CD4-positive, alpha-beta T cell treated with Interleukin-4 for 4 hours (primary cell): Measurements from ENCODE around the gene KRTAP16-1.
"Not testable (repeated sequence)": the region's sequence is repeated elsewhere in the genome, so short reads cannot be mapped to it uniquely, and the experiment has no call there.

ENCODE experiments used
- DNase-seq: peaks from one replicate; pipeline ENCODE4 v3.0.0-alpha.2; 2020

Gene KRTAP16-1, protein sequence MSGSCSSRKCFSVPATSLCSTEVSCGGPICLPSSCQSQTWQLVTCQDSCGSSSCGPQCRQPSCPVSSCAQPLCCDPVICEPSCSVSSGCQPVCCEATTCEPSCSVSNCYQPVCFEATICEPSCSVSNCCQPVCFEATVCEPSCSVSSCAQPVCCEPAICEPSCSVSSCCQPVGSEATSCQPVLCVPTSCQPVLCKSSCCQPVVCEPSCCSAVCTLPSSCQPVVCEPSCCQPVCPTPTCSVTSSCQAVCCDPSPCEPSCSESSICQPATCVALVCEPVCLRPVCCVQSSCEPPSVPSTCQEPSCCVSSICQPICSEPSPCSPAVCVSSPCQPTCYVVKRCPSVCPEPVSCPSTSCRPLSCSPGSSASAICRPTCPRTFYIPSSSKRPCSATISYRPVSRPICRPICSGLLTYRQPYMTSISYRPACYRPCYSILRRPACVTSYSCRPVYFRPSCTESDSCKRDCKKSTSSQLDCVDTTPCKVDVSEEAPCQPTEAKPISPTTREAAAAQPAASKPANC

DNA sequence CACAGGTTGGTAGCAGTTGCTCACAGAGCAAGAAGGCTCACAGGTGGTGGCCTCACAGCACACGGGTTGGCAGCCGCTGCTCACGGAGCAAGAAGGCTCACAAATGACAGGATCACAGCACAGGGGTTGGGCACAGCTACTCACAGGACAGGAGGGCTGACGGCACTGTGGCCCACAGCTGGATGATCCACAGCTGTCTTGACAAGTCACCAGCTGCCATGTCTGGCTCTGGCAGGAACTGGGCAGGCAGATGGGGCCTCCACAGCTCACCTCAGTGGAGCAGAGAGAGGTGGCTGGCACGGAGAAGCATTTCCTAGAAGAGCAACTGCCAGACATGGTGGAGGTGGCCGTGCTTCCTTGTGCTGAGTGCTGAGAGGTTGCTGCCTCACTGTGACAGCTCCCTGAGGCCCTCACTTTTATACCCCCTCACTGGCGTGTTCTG is at the start of gene KRTAP16-1:
Gene KRTAP16-1 (minus strand): TSS at position 392 of the 442 bp plus-strand sequence. CDS start 56 bp downstream, at position 336.
- DNase-seq: peak; percentile 70

DNA sequence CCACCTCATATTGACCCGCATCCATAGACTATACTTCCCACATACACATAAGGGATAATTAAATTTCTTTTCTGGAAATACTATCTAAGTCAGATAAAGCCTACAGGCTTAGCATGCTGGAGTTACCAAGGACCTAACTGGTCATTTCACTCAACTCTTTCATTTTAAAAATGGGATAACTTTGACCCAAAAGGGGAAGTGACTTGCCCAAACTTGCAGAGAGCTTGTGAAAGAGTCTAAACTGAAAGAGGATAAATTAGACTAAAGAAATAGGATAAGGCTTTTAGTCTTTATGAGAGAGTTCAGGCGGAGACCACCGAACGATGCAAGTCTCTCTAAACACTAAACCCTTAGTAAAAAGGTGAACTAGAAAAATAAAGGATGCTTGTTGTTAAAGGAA is 45.4 kb upstream of the KRTAP16-1 start:
- no peak for DNase-seq

DNA sequence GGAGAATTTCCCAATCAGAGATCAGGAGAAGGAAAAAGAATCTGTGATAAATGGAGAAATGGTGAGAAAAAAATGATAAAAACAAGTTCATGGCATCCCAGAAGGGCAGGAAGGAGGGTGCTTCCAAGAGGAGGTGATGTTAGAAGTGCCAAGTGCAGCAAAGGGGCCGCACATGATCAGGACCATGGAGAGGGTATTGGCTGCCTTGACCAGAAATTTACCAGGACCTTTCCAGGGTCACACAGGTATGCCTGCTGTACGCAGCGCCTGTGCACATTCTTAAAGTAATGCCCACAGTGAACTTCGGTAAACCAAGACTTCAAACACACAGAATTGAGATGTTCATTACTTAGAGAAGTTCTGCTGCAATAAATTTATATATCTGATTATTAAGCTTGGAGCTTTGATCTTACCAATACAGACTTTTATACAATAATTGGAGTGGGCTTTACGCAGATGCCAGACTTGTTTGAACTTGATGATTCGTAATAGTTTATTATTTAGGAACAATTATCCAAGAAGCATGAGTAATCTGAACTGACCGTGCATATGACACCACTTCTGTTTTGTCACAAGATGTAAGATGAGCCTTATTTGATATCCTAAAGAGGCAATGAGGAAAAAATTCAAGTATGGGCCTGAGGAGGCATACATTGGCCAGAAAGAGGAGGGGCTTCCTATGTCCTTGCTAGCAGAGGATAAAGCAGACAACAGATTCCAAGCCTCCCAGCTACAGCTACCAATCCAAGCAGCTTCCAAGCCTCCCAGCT is 43.7 kb upstream of the KRTAP16-1 start:
- DNase-seq: no peak

DNA sequence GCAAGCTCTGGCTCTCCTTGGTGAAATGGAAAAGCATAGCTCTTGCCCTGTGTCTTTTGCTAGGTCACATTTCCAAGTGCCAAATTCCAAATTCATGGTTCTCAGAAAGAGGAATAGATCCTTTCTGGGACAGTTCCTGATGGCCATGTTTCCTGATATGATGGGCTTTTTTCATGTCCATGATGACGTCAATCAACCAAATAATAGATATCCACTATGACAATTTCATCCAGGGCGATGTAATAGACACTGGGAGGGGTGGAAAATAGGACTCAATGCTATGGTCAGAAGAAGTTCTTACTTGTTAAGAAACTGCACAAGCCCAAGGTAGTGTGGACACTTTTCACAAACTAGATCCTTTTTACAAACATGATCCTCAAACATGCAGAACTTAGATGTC is 42.1 kb upstream of the KRTAP16-1 start:
- DNase-seq: no peak

DNA sequence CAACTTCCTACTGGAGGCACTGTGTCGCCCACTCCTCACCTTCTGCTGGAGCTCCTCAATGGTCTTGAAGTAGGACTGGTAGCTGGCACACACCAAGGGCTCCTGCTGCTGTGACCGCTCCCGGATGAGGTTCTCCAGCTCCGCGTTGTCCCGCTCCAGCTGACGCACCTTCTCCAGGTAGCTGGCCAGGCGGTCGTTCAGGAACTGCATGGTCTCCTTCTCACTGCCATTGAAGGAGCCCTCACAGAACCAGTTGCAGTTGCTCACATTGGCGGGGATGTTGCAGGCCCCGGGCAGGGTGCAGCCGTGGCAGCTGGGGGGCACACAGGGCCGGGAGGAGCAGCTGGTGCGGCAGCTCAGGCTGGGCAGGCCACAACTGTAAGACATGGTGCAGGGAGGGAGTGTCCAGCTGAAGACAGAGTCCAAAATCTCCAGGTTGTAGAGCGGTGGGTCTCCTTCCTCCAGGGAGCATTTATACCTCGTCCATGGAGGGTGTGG is 41.3 kb upstream of the KRTAP16-1 start, which contains the start of gene KRT33A:
Gene KRT33A (minus strand): TSS at position 448 of the 498 bp plus-strand sequence. CDS start 61 bp downstream, at position 387.
- not testable (repeated sequence) for DNase-seq

DNA sequence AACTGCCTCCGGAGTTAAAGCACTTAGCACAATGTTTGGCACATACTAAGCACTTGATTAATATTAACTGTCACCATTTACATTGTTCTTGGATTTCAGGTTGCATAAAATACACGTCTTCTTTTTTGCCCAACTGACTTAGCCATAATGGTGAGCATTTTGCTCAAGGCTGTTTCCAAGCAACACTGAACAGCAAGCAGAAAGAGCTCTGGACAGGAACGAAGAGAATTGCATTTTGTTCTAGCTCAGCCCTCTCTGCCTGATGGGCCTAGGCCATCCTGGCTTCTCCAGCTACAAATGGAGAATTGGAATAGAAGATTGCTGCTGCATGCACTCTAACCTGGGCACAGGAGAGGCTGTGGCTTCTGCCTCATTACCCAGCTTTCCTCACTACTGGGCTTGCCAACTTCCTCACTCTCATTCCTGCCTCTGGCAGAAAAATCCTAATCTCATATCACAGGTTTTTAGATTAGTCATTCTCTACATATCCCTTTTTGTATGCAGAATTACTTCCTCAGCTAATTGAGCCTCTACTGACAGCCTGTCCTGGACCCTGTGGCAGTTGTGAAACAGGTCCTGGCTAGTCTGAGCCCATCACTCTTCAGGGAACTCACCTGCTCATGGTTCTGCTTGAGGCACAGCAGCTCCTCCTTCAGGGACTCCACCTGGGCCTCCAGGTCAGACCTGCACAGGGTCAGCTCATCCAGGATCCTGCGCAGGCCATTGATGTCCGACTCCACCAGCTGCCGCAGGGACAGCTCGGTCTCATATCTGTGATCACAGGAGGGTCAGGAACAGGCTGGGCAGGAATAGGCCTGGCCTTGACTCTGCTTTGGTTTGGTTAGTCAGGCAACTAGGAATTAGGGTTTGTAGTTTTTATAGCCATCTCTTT is 39.0 kb upstream of the KRTAP16-1 start:
- DNase-seq: no peak

DNA sequence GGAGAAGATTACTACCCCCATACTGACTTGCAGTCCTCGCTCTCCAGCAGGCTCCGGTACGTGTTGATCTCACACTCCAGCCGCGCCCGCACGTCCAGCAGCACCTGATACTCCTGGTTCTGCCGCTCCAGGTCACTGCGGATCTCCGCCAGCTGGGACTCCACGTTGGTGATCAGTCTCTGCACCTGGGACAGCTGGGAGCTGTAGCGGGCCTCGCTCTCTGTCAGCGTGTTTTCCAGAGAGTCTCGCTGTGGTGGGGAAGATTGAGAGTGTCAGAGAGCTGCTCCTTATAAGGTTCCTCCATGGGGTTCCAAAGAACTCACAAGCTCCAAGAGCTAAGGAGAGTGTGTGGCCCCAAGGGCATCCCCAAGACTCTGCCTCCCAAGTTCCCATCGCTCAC is 37.3 kb upstream of the KRTAP16-1 start:
- not testable (repeated sequence) for DNase-seq

DNA sequence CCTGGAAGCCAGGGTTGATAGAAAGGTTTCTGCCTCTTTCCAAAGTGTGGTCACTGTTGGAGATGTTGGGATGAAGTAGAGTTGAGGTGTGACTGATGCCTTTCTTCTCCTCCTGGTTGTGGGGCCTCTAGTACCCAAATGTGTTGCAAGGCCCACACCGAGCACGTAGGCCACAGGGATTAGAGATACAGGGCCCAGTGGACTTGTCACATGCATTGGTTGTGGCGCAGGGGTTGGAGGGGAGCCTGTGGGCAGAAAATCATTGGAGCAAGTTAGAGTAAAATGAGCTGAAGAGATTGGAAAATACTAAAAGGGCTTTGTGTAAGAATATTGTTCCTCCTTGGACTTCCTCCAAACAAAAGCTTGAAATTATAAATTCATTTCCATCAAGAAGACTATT is 36.9 kb upstream of the KRTAP16-1 start:
- no peak for DNase-seq

DNA sequence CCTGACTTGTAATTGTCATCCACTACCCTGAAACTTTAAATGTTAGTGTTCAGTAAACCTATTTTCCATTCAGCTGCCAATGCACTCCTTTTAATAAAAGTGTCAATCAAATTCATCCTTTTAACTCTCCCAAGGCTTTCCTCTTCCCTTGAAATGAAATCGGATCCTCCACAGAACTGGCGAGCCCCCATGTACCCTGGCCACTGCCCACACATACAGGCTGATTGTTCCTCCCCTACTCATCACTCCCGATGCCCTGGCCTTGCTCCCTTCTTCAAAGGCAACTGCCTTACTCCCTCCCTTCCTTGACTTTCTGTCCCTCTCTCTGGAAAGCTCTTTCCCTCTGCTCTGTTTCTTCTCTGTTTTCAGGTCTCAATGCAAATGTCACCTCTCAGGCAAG is 33.9 kb upstream of the KRTAP16-1 start:
- DNase-seq: no peak

DNA sequence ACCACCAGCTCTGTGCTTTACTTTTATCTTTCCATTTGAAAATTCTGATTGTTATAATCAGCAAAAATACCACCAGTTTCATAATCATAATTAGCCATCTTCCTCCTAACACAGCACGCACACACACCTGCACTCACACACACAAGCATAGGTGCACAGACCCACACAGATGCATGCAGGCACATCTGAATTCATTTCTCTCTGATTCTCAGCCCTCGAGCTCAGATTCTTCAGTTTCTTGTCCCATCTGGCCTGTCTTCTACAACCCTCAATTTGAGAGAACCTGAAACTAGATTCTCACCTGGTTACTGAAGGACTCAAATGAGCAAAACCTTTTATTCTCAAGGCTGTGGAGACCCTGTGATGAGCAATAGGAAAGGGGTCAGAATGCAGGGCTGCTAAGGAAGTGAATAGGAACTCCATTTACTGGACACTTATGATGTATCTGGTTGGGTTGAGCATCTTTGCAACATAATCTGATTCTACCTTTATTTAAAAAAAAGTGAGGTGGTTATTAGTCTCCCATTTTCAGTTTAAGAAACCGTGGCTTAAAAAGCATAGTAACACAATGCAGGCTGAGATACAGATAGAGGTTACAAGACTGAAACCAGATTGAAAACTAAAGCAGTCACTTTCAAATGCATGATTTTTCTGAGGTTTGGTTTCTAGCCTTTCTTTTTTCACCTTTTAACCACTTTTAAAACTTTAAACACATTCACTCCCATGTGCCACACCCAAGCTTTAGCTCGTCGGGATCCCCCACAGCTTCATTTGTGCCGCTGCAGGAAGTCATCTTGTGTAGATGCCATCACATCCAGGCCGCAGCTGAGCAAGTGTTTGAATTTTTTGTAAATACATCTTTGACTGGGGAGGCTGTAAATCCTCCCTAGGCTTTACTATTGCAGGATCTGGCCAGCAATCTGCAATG is 32.1 kb upstream of the KRTAP16-1 start:
- DNase-seq: peak; percentile 87

DNA sequence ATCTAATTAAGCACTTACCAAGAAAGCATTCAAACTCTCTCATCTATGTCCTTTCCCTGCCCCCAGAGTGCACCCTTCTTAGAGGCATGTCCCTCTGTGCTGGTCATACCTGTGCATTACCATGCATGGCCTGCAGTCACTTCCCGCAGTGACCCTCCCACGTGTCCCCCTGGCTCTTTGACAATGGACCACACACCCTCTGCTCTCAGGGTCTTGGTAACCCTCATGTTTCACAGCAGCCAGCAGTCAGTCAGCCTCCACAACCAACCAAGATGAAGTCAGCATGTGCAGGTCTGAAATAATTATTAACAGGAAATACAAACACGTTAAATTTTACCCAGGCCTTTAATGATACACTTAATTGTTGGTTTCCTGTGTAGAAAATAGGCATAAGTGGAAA is 31.4 kb upstream of the KRTAP16-1 start:
- DNase-seq: no peak

DNA sequence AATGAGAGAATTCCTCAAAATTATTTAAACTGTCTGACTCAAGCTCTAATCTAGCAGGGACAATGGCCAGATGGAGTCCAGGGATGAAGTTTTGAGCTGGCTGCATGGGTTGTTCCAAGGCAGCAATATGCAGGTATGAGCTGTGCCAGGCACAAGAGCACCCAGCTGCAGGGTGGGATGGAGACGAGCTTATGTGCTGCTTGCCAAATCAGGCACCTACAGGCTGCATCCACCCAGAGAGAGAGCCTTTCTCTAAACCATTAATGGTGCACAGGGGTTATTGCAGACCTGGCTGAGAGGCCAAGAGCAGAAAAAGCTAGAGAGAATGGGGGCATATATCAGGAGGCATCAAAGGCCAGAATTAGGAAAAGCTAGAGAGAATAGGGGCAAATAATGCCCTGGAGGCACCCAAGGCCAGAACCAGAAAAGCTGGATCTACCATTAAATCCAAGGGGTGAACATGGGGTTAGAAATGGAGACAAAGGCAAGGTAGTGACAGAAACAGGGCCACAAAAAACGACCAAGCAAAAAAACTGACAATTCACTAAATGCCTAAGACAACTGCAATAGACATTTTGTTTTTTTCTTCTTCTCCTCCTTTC is 30.6 kb upstream of the KRTAP16-1 start:
- DNase-seq: no peak

DNA sequence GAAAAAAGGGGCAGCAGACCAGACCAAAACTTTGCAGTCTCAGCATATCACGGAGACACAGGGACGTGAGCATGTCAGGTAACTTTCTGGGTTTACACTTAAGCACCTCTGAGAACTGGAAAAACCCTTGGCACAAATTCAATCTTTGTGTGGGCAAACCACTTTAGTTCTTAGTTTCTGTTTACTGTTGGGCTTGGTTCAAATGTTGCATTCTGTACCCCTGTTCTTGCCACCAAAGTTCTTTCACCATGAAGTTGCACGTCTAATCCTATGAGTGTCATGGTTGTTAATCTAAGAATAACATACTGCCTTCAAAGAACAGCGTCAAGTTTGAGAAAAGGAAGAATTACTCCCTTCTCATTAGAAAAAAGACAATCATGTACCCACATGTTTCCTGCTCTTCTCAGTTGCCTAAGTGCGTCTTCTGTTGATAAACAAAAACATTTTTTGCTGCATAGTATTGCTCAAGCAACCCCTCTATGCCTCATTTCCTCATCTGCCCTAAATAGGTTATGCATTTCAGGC is 29.9 kb upstream of the KRTAP16-1 start:
- peak; percentile 90 for DNase-seq

DNA sequence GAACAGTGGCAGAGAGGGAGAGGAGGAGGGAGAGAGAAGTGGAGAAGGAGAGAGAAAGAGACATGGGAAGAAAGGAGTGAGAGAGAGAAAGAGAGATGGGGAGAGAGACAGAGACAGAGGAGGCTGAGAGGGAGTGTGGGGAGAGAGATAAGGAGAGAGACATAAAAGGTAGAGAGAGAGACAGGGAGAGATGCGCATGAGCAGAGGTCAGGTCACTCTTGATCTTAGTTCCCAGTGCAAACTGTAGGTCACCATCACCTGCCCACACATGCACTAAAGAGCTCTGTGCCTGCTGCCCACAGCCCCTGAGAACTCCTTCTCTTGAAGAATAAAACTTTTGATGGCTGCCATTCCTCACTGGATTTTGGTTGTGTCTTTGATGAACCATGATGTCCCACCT is 26.6 kb upstream of the KRTAP16-1 start:
- no peak for DNase-seq

DNA sequence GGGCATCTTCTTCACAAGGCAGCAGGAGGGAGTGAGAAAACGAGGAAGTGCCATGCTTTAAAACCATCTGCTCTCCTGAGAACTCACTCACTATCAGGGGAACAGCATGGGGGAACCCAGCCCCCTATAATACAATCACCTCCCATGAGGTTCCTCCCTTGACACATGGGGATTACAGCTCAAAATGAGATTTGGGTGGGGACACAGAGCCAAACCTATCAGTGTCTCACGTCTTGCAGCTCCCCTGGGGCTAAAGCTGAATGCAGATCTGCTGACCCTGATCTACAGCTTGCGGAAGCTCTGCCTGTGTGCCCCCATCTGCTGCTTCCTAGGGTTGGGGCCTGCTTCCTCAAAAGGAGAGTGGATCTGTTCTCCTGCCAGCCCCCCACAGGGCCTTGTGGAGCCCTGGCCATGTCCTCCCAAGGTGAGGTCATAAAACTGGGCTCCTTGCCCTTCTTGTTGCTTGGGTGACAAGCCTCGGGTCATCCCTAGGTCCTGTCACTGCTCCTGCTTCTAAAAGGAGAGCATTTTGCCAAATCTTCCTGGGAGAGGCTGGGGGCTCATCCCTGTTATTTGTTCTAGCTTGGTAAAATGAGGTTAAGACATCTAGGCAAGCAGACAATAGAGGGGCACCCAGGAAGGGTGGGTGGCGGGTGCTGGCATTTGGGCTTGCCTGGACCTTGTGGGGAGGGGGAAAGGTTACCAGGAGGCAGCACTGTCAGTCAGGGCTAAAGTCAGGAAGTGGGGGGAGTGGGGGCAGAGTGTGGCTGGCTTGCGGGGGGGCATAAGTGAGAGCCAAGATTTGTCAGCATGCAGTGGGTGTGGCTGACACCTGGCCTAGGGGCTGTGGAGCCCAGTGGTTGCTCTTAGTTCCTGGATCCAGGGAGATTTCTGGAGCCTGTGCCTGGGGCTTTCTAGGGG is 25.5 kb upstream of the KRTAP16-1 start:
- peak; percentile 12 for DNase-seq

DNA sequence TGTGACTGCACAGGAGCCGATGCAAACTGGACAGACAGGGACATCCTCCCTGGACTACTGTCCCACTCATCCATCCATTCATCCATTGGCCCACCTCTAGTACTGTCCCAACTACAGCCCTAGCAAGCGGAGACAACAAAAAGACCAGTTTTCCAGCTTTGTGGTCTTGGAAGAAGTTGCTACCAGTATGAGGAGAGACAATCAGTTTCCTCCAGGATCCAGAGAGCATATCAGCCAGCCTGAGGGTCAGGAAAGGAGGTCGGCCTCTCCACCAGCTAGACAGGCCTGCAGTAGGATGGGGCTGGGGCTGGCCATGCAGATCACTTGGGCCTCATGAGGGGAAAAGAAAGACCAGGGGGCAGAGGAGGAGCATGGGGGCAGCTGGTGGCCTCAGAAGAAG is 24.7 kb upstream of the KRTAP16-1 start:
- DNase-seq: no peak

DNA sequence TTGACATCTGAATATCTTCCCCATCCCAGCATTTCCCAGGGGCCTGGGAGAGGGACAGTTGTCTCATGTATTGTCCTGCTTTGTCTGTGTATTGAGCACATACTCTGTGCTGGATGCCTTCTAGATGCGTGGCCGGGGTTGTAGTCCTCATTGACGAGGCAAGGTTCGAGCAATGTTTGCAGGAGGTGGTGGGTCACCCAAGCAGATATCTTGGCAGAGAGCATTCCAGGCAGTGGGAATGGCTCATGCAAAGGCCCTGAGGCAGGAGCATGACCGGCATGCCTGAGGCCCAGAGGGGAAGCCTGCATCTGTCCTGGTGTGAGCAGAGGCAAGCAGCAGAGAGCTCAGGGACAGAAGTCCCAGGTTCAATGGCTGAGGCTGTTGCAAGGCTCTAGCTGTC is 24.0 kb upstream of the KRTAP16-1 start:
- DNase-seq: no peak

DNA sequence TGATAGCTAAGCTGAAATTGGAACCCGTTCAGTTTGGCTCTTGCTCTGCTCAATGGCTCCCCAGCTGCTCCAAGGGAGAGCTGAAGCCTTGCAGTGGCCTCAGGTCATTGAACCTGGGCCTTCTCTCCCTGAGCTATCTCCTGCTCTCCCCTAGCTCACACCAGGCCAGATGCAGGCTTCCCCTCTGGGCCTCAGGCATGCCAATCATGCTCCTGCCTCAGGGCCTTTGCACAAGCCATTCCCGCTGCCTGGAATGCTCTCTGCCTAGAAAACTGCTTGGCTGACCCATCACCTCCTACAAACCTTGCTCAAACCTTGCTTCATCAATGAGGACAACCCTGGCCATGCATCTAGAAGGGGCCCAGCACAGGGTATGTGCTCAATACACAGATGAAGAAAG is 23.1 kb upstream of the KRTAP16-1 start:
- no peak for DNase-seq

DNA sequence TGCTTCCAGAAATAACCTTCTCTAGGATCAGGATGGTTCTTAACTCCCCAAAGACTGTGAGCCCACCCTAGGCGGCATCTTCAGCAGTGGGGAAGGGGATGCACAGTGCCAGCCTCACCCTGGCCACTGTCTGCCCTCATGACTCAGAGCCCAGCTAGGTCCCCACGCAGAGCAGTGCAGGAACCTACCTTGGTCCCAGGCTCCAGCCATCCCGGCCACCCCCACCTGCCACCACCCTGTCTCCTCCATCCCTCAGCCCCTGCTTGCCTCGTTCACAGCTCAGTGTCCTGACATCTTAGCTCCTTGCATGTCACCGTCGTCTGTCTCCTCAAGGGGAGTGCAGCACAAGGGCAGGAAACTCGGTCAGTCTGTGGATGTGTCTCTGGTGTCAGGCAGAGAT is 22.5 kb upstream of the KRTAP16-1 start:
- DNase-seq: no peak
